Measurements from ENCODE around the gene SOAT2.
"Not testable (repeated sequence)": the region's sequence is repeated elsewhere in the genome, so short reads cannot be mapped to it uniquely, and the experiment has no call there.

SOAT2 gene

GRCh38 chr12:53159195-53159839 lies 56.0 kb downstream of the SOAT2 start:
- peak overlapping the region in 1 of 2 donors; percentile 22 for H3K4me3 ChIP-seq (ENCODE audit: low read length in 2 of 2)
- peaks cover 0 to 10% of the 10 kb centered on the region in 2 donors for H3K36me3 ChIP-seq (ENCODE audit: control insufficient read depth in 2 of 2, insufficient read depth in 2 of 2, low read length in 2 of 2)
- H3K9me3 ChIP-seq (ENCODE audit: control insufficient read depth in 2 of 2, low read length in 2 of 2): no peaks in the 10 kb centered on the region
- H3K27me3 ChIP-seq (ENCODE audit: control insufficient read depth in 1 of 2, insufficient read depth in 2 of 2, low read length in 2 of 2): no peaks in the 10 kb centered on the region
- no peak overlapping the region for H3K27ac ChIP-seq (ENCODE audit: low read length)
- H3K9ac ChIP-seq (ENCODE audit: low read length in 2 of 2): peak overlapping the region; percentile 42 to 51
- H3K4me1 ChIP-seq (ENCODE audit: control insufficient read depth, insufficient read depth, low read length): peaks cover 12% of the 10 kb centered on the region

- Histone ChIP-seq H3K9me3 (ENCODE audit: control insufficient read depth in 2 of 2, low read length in 2 of 2) (no peaks in the 10 kb centered on the region), H3K36me3 (ENCODE audit: control insufficient read depth in 2 of 2, insufficient read depth in 2 of 2, low read length in 2 of 2) (peaks cover 0 to 12% of the 10 kb centered on the region in 2 donors), H3K4me3 (ENCODE audit: low read length in 2 of 2) (no peak overlapping the region), H3K27me3 (ENCODE audit: control insufficient read depth in 1 of 2, insufficient read depth in 2 of 2, low read length in 2 of 2) (no peaks in the 10 kb centered on the region), H3K4me1 (ENCODE audit: control insufficient read depth, insufficient read depth, low read length) (peaks cover 12% of the 10 kb centered on the region), H3K9ac (ENCODE audit: low read length in 2 of 2) (no peak overlapping the region), H3K27ac (ENCODE audit: low read length) (no peak overlapping the region)
These were observed 56.7 kb downstream of the SOAT2 start for GRCh38 chr12:53160000-53160399.

- Histone ChIP-seq H3K9me3 (ENCODE audit: control insufficient read depth in 2 of 2, low read length in 2 of 2) (no peaks in the 10 kb centered on the region), H3K27ac (ENCODE audit: low read length) (no peak overlapping the region), H3K27me3 (ENCODE audit: control insufficient read depth in 1 of 2, insufficient read depth in 2 of 2, low read length in 2 of 2) (no peaks in the 10 kb centered on the region), H3K36me3 (ENCODE audit: control insufficient read depth in 2 of 2, insufficient read depth in 2 of 2, low read length in 2 of 2) (peaks cover 0 to 12% of the 10 kb centered on the region in 2 donors), H3K9ac (ENCODE audit: low read length in 2 of 2) (no peak overlapping the region), H3K4me1 (ENCODE audit: control insufficient read depth, insufficient read depth, low read length) (peaks cover 12% of the 10 kb centered on the region), H3K4me3 (ENCODE audit: low read length in 2 of 2) (no peak overlapping the region)
These were observed 57.4 kb downstream of the SOAT2 start for GRCh38 chr12:53160673-53161072.

- no peak overlapping the region for H3K9ac ChIP-seq (ENCODE audit: low read length in 2 of 2)
These were observed 58.0 kb downstream of the SOAT2 start for GRCh38 chr12:53161119-53161911.

GRCh38 chr12:53163008-53163407 lies 59.7 kb downstream of the SOAT2 start:
- H3K36me3 ChIP-seq (ENCODE audit: control insufficient read depth in 2 of 2, insufficient read depth in 2 of 2, low read length in 2 of 2): peaks cover 2 to 17% of the 10 kb centered on the region in 2 donors
- peaks cover 12% of the 10 kb centered on the region for H3K4me1 ChIP-seq (ENCODE audit: control insufficient read depth, insufficient read depth, low read length)
- not testable (repeated sequence) for H3K9ac ChIP-seq (ENCODE audit: low read length in 2 of 2); H3K4me3 ChIP-seq (ENCODE audit: low read length in 2 of 2); H3K27ac ChIP-seq (ENCODE audit: low read length); H3K9me3 ChIP-seq (ENCODE audit: control insufficient read depth in 2 of 2, low read length in 2 of 2); H3K27me3 ChIP-seq (ENCODE audit: control insufficient read depth in 1 of 2, insufficient read depth in 2 of 2, low read length in 2 of 2)

More at GRCh38 chr12:53161119-53161911, 58.0 kb downstream of the SOAT2 start:
- Histone ChIP-seq H3K4me1 (ENCODE audit: control insufficient read depth, insufficient read depth, low read length) (peaks cover 12% of the 10 kb centered on the region), H3K9me3 (ENCODE audit: control insufficient read depth in 2 of 2, low read length in 2 of 2) (no peaks in the 10 kb centered on the region), H3K27ac (ENCODE audit: low read length) (no peak overlapping the region), H3K27me3 (ENCODE audit: control insufficient read depth in 1 of 2, insufficient read depth in 2 of 2, low read length in 2 of 2) (no peaks in the 10 kb centered on the region), H3K36me3 (ENCODE audit: control insufficient read depth in 2 of 2, insufficient read depth in 2 of 2, low read length in 2 of 2) (peaks cover 0 to 12% of the 10 kb centered on the region in 2 donors), H3K4me3 (ENCODE audit: low read length in 2 of 2) (no peak overlapping the region)

GRCh38 chr12:53166837-53167236 lies 63.6 kb downstream of the SOAT2 start:
- no peak overlapping the region for H3K9ac ChIP-seq (ENCODE audit: low read length in 2 of 2)

GRCh38 chr12:53169644-53170043 lies 66.4 kb downstream of the SOAT2 start:
- Histone ChIP-seq H3K27ac (ENCODE audit: low read length) (no peak overlapping the region), H3K9me3 (ENCODE audit: control insufficient read depth in 2 of 2, low read length in 2 of 2) (no peaks in the 10 kb centered on the region), H3K4me3 (ENCODE audit: low read length in 2 of 2) (no peak overlapping the region), H3K36me3 (ENCODE audit: control insufficient read depth in 2 of 2, insufficient read depth in 2 of 2, low read length in 2 of 2) (peaks cover 11 to 22% of the 10 kb centered on the region in 2 donors), H3K27me3 (ENCODE audit: control insufficient read depth in 1 of 2, insufficient read depth in 2 of 2, low read length in 2 of 2) (no peaks in the 10 kb centered on the region), H3K4me1 (ENCODE audit: control insufficient read depth, insufficient read depth, low read length) (peaks cover 3% of the 10 kb centered on the region), H3K9ac (ENCODE audit: low read length in 2 of 2) (no peak overlapping the region)

More at GRCh38 chr12:53166837-53167236, 63.6 kb downstream of the SOAT2 start:
- H3K4me3 ChIP-seq (ENCODE audit: low read length in 2 of 2): no peak overlapping the region
- H3K27ac ChIP-seq (ENCODE audit: low read length): no peak overlapping the region
- peaks cover 11 to 21% of the 10 kb centered on the region in 2 donors for H3K36me3 ChIP-seq (ENCODE audit: control insufficient read depth in 2 of 2, insufficient read depth in 2 of 2, low read length in 2 of 2)
- peaks cover 3% of the 10 kb centered on the region for H3K4me1 ChIP-seq (ENCODE audit: control insufficient read depth, insufficient read depth, low read length)
- no peaks in the 10 kb centered on the region for H3K27me3 ChIP-seq (ENCODE audit: control insufficient read depth in 1 of 2, insufficient read depth in 2 of 2, low read length in 2 of 2)
- H3K9me3 ChIP-seq (ENCODE audit: control insufficient read depth in 2 of 2, low read length in 2 of 2): no peaks in the 10 kb centered on the region

GRCh38 chr12:53170215-53170614 lies 66.9 kb downstream of the SOAT2 start:
- H3K4me1 ChIP-seq (ENCODE audit: control insufficient read depth, insufficient read depth, low read length): peaks cover 3% of the 10 kb centered on the region
- H3K27me3 ChIP-seq (ENCODE audit: control insufficient read depth in 1 of 2, insufficient read depth in 2 of 2, low read length in 2 of 2): no peaks in the 10 kb centered on the region
- H3K9ac ChIP-seq (ENCODE audit: low read length in 2 of 2): no peak overlapping the region
- H3K4me3 ChIP-seq (ENCODE audit: low read length in 2 of 2): no peak overlapping the region
- peaks cover 11 to 22% of the 10 kb centered on the region in 2 donors for H3K36me3 ChIP-seq (ENCODE audit: control insufficient read depth in 2 of 2, insufficient read depth in 2 of 2, low read length in 2 of 2)
- no peaks in the 10 kb centered on the region for H3K9me3 ChIP-seq (ENCODE audit: control insufficient read depth in 2 of 2, low read length in 2 of 2)
- no peak overlapping the region for H3K27ac ChIP-seq (ENCODE audit: low read length)

- Histone ChIP-seq H3K9me3 (ENCODE audit: control insufficient read depth in 2 of 2, low read length in 2 of 2) (no peaks in the 10 kb centered on the region), H3K27me3 (ENCODE audit: control insufficient read depth in 1 of 2, insufficient read depth in 2 of 2, low read length in 2 of 2) (no peaks in the 10 kb centered on the region), H3K4me1 (ENCODE audit: control insufficient read depth, insufficient read depth, low read length) (peaks cover 3% of the 10 kb centered on the region), H3K27ac (ENCODE audit: low read length) (no peak overlapping the region), H3K9ac (ENCODE audit: low read length in 2 of 2) (no peak overlapping the region), H3K36me3 (ENCODE audit: control insufficient read depth in 2 of 2, insufficient read depth in 2 of 2, low read length in 2 of 2) (peaks cover 11 to 22% of the 10 kb centered on the region in 2 donors), H3K4me3 (ENCODE audit: low read length in 2 of 2) (no peak overlapping the region)
These were observed 67.8 kb downstream of the SOAT2 start for GRCh38 chr12:53170876-53171724.

- Histone ChIP-seq H3K9me3 (ENCODE audit: control insufficient read depth in 2 of 2, low read length in 2 of 2) (no peaks in the 10 kb centered on the region), H3K4me3 (ENCODE audit: low read length in 2 of 2) (no peak overlapping the region), H3K4me1 (ENCODE audit: control insufficient read depth, insufficient read depth, low read length) (peaks cover 3% of the 10 kb centered on the region), H3K9ac (ENCODE audit: low read length in 2 of 2) (peak overlapping the region in 1 of 2 donors; percentile 9), H3K27ac (ENCODE audit: low read length) (no peak overlapping the region), H3K36me3 (ENCODE audit: control insufficient read depth in 2 of 2, insufficient read depth in 2 of 2, low read length in 2 of 2) (peaks cover 11 to 22% of the 10 kb centered on the region in 2 donors), H3K27me3 (ENCODE audit: control insufficient read depth in 1 of 2, insufficient read depth in 2 of 2, low read length in 2 of 2) (no peaks in the 10 kb centered on the region)
These were observed 68.5 kb downstream of the SOAT2 start for GRCh38 chr12:53171725-53172329.

Measured in stomach smooth muscle (tissue), 2 donors.